RWPE2 (cell line): ENCODE results near the gene RDH16.

Experiments used
- ATAC-seq: fragments of 200-7000 bp; cut with Tn5 transposase; 3 replicates; pipeline ENCODE4 v1.9.1; 2021; ENCODE audit warnings: low read depth
- DNase-seq: peaks from one replicate; pipeline ENCODE4 v3.0.0-alpha.2; 2020; ENCODE audit warnings: low spot score
- H3K27ac ChIP-seq: fragments of 450-650 bp; 2 replicates; pipeline ENCODE4 v1.5.1; 2017; ENCODE audit warnings: mild to moderate bottlenecking; ENCODE audit not compliant: poor library complexity, severe bottlenecking
- H3K27me3 ChIP-seq: fragments of 250-450 bp; sonication (Bioruptor Pico); 2 replicates; pipeline ENCODE4 v1.5.1; 2021; ENCODE audit warnings: mild to moderate bottlenecking, moderate library complexity; ENCODE audit not compliant: insufficient read depth, poor library complexity, severe bottlenecking
- H3K36me3 ChIP-seq: fragments of 250-450 bp; sonication (Bioruptor Pico); 2 replicates; pipeline ENCODE4 v1.5.1; 2020; ENCODE audit warnings: low read depth, mild to moderate bottlenecking, moderate library complexity
- H3K4me1 ChIP-seq: fragments of 250-450 bp; sonication (Bioruptor Pico); 2 replicates; pipeline ENCODE4 v1.5.1; 2021; ENCODE audit warnings: mild to moderate bottlenecking, moderate library complexity; ENCODE audit not compliant: insufficient read depth, poor library complexity, severe bottlenecking
- H3K4me3 ChIP-seq: fragments of 250-450 bp; sonication (Bioruptor Pico); 2 replicates; pipeline ENCODE4 v1.5.1; 2021; ENCODE audit warnings: mild to moderate bottlenecking, moderate library complexity; ENCODE audit not compliant: severe bottlenecking
- H3K9me3 ChIP-seq: fragments of 250-450 bp; sonication (Bioruptor Pico); 2 replicates; pipeline ENCODE4 v1.5.1; 2021; ENCODE audit warnings: mild to moderate bottlenecking, moderate library complexity; ENCODE audit not compliant: severe bottlenecking
- TF ChIP-seq, protein P1 (sequence below): fragments of 450-650 bp; IDR thresholded peaks from one replicate; pipeline ENCODE4 v1.5.1; 2017; ENCODE audit warnings: mild to moderate bottlenecking, moderate library complexity; ENCODE audit not compliant: poor library complexity, severe bottlenecking

The RDH16 gene, protein sequence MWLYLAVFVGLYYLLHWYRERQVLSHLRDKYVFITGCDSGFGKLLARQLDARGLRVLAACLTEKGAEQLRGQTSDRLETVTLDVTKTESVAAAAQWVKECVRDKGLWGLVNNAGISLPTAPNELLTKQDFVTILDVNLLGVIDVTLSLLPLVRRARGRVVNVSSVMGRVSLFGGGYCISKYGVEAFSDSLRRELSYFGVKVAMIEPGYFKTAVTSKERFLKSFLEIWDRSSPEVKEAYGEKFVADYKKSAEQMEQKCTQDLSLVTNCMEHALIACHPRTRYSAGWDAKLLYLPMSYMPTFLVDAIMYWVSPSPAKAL

DNA sequence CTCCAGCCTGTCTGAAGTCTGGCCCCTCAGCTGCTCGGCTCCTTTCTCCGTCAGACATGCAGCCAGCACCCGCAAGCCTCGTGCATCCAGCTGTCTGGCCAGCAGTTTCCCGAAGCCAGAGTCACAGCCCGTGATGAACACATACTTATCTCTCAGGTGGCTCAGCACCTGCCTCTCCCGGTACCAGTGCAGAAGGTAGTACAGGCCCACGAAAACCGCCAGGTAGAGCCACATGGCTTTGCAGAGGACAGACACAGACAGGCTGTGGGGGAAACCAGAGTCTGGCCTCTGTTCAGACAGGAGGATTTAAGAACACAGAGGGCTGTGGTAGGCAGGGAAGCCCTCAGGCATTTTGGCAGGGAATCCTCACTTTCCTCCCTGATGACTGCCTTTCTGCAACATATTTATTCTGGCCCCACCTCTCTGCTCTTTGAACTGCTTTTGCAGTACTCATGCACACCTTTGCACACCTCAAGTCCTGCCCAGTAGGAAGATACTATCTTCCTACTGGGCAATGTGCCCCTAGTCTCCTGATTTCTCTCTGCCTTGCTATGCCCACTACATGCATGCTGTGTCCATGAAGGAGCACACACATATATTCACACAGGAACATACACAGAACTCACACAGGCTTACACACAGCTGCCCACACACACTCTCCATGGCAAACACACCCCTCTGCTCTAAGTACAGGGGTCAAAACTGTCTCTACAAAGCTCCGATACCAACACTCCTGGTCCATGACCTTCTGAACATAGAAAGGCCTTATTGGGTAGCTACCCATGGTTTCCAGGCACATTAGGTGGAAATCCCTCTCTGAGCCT, at the start of gene RDH16:
TSS of gene RDH16 (minus strand) at position 380 of the 824 bp plus-strand sequence. CDS start at position 234, 146 bp downstream.
- Histone ChIP-seq H3K4me1 (peaks cover 22% of the 10 kb centered on the region), H3K36me3 (no peaks in the 10 kb centered on the region), H3K27ac (peak within 1 kb of the TSS; percentile 31), H3K27me3 (no peaks in the 10 kb centered on the region), H3K9me3 (peaks cover 7% of the 10 kb centered on the region), H3K4me3 (no peak within 1 kb of the TSS)
- ATAC-seq, result peak; percentile 94
- DNase-seq, result peak; percentile 77
- TF ChIP-seq, protein P1, sequence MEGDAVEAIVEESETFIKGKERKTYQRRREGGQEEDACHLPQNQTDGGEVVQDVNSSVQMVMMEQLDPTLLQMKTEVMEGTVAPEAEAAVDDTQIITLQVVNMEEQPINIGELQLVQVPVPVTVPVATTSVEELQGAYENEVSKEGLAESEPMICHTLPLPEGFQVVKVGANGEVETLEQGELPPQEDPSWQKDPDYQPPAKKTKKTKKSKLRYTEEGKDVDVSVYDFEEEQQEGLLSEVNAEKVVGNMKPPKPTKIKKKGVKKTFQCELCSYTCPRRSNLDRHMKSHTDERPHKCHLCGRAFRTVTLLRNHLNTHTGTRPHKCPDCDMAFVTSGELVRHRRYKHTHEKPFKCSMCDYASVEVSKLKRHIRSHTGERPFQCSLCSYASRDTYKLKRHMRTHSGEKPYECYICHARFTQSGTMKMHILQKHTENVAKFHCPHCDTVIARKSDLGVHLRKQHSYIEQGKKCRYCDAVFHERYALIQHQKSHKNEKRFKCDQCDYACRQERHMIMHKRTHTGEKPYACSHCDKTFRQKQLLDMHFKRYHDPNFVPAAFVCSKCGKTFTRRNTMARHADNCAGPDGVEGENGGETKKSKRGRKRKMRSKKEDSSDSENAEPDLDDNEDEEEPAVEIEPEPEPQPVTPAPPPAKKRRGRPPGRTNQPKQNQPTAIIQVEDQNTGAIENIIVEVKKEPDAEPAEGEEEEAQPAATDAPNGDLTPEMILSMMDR, result no peak

- H3K27me3 ChIP-seq, result no peaks in the 10 kb centered on the region
- ATAC-seq (no peak), DNase-seq (no peak)
- peaks cover 27% of the 10 kb centered on the region for H3K36me3 ChIP-seq
- no peaks in the 10 kb centered on the region for H3K4me1 ChIP-seq
- no peak overlapping the region for H3K27ac ChIP-seq
- TF ChIP-seq, protein P1, result peak; percentile 81
- no peaks in the 10 kb centered on the region for H3K9me3 ChIP-seq
- peak overlapping the region; percentile 93 for H3K4me3 ChIP-seq
These were observed 49.5 kb upstream of the RDH16 start for GRCh38 chr12:57006809-57007475.

DNA sequence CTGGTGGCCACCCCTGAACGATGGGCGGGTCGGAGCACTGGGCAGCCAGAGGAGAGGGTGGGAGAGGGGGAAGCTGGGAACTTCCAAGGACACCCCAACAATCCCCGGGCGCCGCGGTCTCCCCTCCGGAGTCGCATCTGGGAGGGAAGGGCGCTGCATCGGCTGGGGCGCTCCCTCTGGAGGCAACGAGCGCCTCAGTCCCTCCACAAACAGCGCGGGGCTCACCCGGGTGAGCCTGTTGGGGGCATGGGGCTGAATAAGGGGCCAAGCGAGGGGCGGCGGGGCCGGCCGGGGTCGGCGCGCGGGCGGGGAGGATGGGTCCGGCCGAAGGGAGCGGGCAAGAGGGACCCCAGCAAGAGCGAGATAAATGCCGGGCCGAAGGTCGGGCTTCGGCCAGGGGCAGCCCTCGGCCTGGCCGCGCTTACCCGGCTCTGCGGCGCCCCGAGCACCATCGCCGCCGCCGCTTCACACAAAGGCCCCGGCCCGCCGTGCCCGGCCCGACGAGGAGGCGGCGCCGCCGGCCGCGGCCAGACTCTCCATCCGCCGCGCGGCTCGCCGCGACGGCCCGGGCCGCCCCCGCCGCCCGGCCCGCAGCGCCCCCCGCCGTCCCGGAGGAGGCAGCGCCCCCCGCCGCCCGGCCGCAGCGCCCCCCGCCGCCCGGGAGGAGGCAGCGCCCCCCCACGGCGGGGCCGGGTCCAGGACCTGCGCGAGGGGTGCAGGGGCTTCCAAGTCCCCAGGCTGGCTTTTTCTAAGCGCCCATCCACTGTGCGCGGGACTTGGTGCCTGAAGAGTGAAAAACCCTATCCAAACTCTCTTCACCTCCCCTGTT, 48.8 kb upstream of the RDH16 start, which contains the start of gene ZBTB39:
TSS of gene ZBTB39 (minus strand) at position 567 of the 829 bp plus-strand sequence. CDS start 1,629 bp downstream, outside the sequence.
- ATAC-seq (peak; percentile 73), DNase-seq (no peak)
- Histone ChIP-seq H3K36me3 (peaks cover 31% of the 10 kb centered on the region), H3K27ac (peak within 1 kb of the TSS; percentile 14), H3K4me3 (peak within 1 kb of the TSS; percentile 93), H3K4me1 (no peaks in the 10 kb centered on the region), H3K27me3 (no peaks in the 10 kb centered on the region), H3K9me3 (no peaks in the 10 kb centered on the region)
- TF ChIP-seq, protein P1, result peak; percentile 95

DNA sequence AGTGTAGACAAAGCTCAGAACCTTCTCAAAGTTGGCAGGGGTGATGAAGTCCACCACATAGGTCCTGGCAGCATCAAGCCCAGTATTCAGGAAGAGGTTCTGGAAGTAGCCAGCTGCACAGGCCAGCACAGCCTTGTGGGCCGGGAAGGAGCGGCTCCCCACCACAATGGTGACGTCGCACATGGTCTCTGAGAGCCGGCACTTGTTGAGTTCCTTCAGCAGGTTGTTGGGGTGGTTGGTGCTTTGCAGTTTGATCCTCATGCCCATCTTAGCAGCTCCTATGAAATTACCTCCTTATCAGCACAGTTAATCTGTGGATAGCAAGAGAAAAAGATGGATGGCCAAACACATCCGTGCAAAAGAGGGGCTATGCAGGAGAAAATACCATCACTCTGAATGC, 47.2 kb upstream of the RDH16 start:
- DNase-seq (no peak), ATAC-seq (no peak)
- Histone ChIP-seq H3K27me3 (no peaks in the 10 kb centered on the region), H3K27ac (no peak overlapping the region), H3K36me3 (peaks cover 40% of the 10 kb centered on the region), H3K9me3 (no peaks in the 10 kb centered on the region), H3K4me3 (no peak overlapping the region), H3K4me1 (no peaks in the 10 kb centered on the region)
- TF ChIP-seq, protein P1, result no peak
